Peyer's patch (tissue), 4 donors: ENCODE results near the gene CYP3A7. TPM values are rescaled to one million over a fixed set of nuclear protein-coding genes. Genes with fewer than 3 reads are reported as not detected.
A peak's percentile ranks its signal among the peaks of the same experiment; 100 is the strongest.
"Not testable (repeated sequence)": the region's sequence is repeated elsewhere in the genome, so short reads cannot be mapped to it uniquely, and the experiment has no call there.

Experiments
- DNase-seq, 3 donors: peaks; one replicate each; pipeline ENCODE4 v3.0.0-alpha.2; 2017 to 2019
- H3K27ac ChIP-seq, 4 donors: fragments of 200-600 bp; sonication (generic); one replicate each; pipeline ENCODE4 v1.5.1; 2016 to 2019
- H3K27me3 ChIP-seq, 2 donors: fragments of 200-600 bp; sonication (generic); one replicate each; pipeline ENCODE4 v1.5.1; 2019
- H3K36me3 ChIP-seq, 3 donors: fragments of 200-600 bp; sonication (generic); one replicate each; pipeline ENCODE4 v1.5.1; 2016 to 2019
- H3K4me1 ChIP-seq, 4 donors: fragments of 200-600 bp; sonication (generic); one replicate each; pipeline ENCODE4 v1.5.1; 2016 to 2019
- H3K4me3 ChIP-seq, 4 donors: fragments of 200-600 bp; sonication (generic); 1 replicate in 3 of 4; 2 replicates in 1 of 4; pipeline ENCODE4 v1.5.1; 2016 to 2019; ENCODE audit warnings: mild to moderate bottlenecking in 1 of 4
- H3K9me3 ChIP-seq, 4 donors: fragments of 200-600 bp; sonication (generic); one replicate each; pipeline ENCODE4 v1.5.1; 2016 to 2019; ENCODE audit warnings: mild to moderate bottlenecking in 1 of 4
- POLR2A ChIP-seq, 2 donors: fragments of 450-650 bp; IDR thresholded peaks; one replicate each; pipeline ENCODE4 v1.5.1; 2017; ENCODE audit warnings: antibody characterized with exemption in 2 of 2, mild to moderate bottlenecking in 2 of 2, moderate library complexity in 2 of 2
- total RNA-seq, 4 donors: library from RNA; depleted of rRNA; stranded (reverse); fragments of >200 nt; gene quantifications; one replicate each; pipeline ENCODE4 v1.1.0, GENCODE V29; 2016
- TF ChIP-seq, protein P1 (sequence below), 6 experiments: fragments of 450-650 bp in 4 of 6; fragments of 200-600 bp in 2 of 6; sonication (generic) in 1 of 6; IDR thresholded peaks; one replicate each; pipeline ENCODE4 v1.5.1; 2017 to 2019; ENCODE audit warnings: antibody characterized with exemption in 6 of 6, mild to moderate bottlenecking in 3 of 6, moderate library complexity in 1 of 6

The CYP3A7 gene
- total RNA-seq, 4 donors from 2014 or later, result 0.76 to 5.3 TPM; not detected in 2

DNA sequence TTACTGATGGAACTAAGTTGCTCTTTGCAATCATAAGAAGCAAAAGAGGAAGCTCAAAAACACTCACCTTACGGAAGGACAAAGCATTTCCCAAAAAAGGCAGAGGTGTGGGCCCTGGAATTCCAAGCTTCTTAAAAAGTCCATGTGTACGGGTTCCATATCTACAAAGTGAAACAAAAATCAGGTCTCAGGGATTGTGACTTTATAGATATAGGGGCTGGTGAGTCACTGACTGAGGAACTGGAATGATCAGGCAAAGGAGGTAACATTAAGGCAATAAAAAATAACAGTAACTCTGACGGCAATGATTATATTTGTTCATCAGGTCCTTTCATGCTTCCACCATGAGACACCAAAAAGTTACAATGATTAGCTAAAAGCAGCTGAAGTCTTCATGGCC lies 4.0 kb downstream of the CYP3A7 start:
- no peak overlapping the region for H3K27ac ChIP-seq
- no peaks in the 10 kb centered on the region for H3K4me1 ChIP-seq
- H3K9me3 ChIP-seq, result no peaks in the 10 kb centered on the region
- no peak overlapping the region for H3K4me3 ChIP-seq
- H3K36me3 ChIP-seq, result no peaks in the 10 kb centered on the region
- TF ChIP-seq POLR2A (IDR thresholded peaks at IDR 0.05), result no peak
- TF ChIP-seq, protein P1, sequence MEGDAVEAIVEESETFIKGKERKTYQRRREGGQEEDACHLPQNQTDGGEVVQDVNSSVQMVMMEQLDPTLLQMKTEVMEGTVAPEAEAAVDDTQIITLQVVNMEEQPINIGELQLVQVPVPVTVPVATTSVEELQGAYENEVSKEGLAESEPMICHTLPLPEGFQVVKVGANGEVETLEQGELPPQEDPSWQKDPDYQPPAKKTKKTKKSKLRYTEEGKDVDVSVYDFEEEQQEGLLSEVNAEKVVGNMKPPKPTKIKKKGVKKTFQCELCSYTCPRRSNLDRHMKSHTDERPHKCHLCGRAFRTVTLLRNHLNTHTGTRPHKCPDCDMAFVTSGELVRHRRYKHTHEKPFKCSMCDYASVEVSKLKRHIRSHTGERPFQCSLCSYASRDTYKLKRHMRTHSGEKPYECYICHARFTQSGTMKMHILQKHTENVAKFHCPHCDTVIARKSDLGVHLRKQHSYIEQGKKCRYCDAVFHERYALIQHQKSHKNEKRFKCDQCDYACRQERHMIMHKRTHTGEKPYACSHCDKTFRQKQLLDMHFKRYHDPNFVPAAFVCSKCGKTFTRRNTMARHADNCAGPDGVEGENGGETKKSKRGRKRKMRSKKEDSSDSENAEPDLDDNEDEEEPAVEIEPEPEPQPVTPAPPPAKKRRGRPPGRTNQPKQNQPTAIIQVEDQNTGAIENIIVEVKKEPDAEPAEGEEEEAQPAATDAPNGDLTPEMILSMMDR (IDR thresholded peaks at IDR 0.05), result no peak
- DNase-seq, result no peak
- no peaks in the 10 kb centered on the region for H3K27me3 ChIP-seq

DNA sequence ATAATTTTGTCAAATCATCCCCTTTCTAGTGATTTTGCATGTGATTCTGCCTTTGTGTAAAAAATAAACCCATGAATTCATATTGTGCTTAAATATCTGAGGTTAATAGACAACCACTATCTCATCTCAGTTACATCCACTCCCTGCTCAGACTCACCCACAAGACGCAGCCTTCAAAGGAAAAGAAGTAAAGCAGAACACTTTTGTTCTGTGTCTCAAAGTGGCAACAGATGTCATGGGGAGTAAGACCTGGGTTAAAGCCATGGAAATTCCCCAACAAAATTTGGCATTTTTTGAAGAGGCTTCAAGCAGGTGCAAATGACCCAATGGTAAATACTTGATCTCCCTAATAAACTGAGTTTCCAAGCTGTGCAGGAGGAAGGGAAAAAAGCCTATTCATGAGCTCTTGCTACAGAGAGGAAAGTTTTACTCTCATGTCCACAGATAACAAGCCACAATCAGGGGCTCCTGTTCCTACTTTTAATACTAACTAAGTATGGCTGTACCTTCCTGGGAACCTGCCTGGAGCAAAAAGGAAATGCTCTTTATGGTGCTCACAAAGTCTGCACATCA lies 4.7 kb downstream of the CYP3A7 start:
- DNase-seq, result no peak
- Histone ChIP-seq H3K4me3 (no peak overlapping the region), H3K9me3 (no peaks in the 10 kb centered on the region), H3K4me1 (no peaks in the 10 kb centered on the region), H3K27me3 (no peaks in the 10 kb centered on the region), H3K27ac (no peak overlapping the region), H3K36me3 (no peaks in the 10 kb centered on the region)
- no peak for TF ChIP-seq POLR2A (IDR thresholded peaks at IDR 0.05)
- TF ChIP-seq, protein P1 (IDR thresholded peaks at IDR 0.05), result no peak

DNA sequence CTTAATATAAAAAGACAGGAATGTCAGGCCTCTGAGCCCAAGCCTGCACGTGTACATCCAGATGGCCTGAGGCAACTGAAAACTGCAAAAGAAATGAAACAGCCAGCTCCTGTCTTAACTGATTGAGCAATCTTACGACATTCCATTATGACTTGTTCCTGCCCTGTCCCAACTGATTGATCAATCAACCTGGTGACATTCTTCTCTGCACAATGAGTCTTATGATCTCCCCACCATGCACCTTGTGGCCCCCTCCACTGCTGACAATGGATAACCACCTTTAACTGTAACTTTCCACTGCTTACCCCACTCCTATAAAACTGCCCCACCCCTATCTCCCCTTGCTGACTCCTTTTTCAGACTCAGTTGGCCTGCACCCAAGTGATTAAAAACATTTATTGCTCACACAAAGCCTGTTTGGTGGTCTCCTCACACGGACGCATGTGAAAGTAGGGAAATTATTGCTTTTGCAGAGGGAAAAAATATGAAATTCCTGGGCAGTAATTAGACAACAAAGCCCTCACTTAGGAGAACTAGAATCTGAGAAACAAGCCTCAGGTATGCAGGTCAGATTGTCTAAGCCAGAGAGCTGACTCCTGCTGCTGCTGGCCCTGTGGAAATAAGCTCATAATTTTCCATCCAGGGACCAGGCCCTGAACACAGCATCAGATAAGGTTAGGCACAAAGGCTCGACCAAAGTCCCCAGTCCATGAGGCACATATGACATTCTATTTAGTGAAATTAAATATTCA lies 5.3 kb downstream of the CYP3A7 start:
- H3K9me3 ChIP-seq, result no peaks in the 10 kb centered on the region
- no peak for TF ChIP-seq POLR2A (IDR thresholded peaks at IDR 0.05)
- TF ChIP-seq, protein P1 (IDR thresholded peaks at IDR 0.05), result no peak
- H3K27me3 ChIP-seq, result no peaks in the 10 kb centered on the region
- no peaks in the 10 kb centered on the region for H3K4me1 ChIP-seq
- H3K27ac ChIP-seq, result no peak overlapping the region
- DNase-seq, result no peak
- H3K4me3 ChIP-seq, result no peak overlapping the region
- no peaks in the 10 kb centered on the region for H3K36me3 ChIP-seq

DNA sequence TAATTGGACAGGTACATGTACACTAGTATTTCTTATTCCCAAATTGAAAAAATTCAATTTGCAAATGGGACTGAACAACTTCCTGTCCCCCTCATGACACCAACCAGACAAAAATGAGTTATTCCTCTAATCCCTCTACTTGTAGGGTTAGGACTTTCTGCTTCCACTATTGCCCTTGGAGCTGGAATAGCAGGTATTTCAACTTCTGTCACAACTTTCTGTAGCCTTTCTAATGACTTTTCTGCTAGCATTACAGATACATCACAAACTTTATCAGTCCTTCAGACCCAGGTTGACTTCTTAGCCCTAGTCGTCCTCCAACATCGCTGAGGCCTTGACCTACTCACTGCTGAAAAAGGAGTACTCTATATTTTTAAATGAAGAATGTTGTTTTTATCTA lies 6.4 kb downstream of the CYP3A7 start:
- H3K27me3 ChIP-seq, result no peaks in the 10 kb centered on the region
- no peak for DNase-seq
- TF ChIP-seq POLR2A (IDR thresholded peaks at IDR 0.05), result no peak
- TF ChIP-seq, protein P1 (IDR thresholded peaks at IDR 0.05), result no peak

DNA sequence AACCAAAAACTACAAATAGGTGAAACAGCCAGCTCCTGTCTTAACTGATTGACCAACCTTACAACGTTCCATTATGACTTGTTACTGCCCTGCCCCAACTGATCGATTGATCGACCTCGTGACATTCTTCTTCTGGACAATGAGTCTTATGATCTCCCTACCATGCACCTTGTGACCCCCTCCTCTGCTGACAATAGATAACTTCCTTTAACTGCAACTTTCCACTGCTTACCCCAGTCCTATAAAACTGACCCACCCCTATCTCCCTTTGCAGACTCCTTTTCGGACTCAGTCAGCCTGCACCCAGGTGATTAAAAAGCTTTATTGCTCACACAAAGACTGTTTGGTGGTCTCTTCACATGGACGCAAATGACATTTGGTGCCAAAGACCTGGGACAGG lies 11.8 kb downstream of the CYP3A7 start:
- not testable (repeated sequence) for H3K27ac ChIP-seq, H3K4me1 ChIP-seq, H3K27me3 ChIP-seq, H3K4me3 ChIP-seq, DNase-seq, H3K9me3 ChIP-seq, H3K36me3 ChIP-seq

More for the DNA sequence above, 6.4 kb downstream of the CYP3A7 start:
- H3K4me3 ChIP-seq, result no peak overlapping the region
- no peak overlapping the region for H3K27ac ChIP-seq
- no peaks in the 10 kb centered on the region for H3K36me3 ChIP-seq
- H3K4me1 ChIP-seq, result no peaks in the 10 kb centered on the region
- H3K9me3 ChIP-seq, result no peaks in the 10 kb centered on the region

DNA sequence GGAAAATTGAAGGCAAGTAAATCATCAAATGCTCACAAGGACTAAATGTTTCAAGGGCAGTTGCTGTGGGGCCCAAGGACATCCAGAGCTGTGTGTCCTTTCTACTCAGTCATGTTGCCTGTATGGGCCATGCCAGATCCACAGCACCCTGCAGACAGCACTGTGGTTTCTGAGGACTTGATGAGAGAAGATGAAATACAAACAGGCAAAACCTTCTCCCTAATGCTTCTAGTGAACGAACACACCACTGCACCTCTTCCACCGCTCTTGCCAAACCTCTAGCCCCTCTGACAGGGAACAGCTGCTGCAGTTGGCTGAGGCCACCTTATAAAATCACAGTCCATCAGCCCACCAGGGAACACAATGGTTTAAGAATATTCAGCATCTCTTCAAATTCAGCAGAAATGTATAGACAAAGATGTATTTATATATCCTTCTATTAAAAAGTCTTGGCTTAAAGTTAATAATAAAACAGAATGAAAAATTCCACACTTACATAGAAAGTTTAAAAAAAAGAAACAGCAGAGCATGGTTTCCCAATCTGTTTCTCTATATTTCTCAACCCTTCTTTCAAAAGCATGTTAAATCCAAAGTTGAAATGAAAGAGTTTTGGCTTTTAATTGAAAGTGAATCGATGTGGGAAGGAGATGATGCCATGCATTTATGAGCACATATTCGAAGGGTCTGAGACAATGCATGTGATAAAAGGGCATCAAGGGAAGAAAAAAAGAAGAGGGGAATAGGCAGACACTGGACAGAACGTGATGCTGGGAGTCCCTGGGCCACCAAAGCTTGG lies 14.0 kb downstream of the CYP3A7 start:
- H3K27ac ChIP-seq, result peak overlapping the region in 2 of 4 donors; percentile 32 to 85
- peaks cover 0 to 7% (median 0%) of the 10 kb centered on the region in 4 donors for H3K4me1 ChIP-seq
- TF ChIP-seq POLR2A (IDR thresholded peaks at IDR 0.05), result no peak
- TF ChIP-seq, protein P1 (IDR thresholded peaks at IDR 0.05), result no peak
- no peaks in the 10 kb centered on the region for H3K27me3 ChIP-seq
- no peak for DNase-seq
- H3K9me3 ChIP-seq, result no peaks in the 10 kb centered on the region
- no peaks in the 10 kb centered on the region for H3K36me3 ChIP-seq
- peak overlapping the region in 1 of 4 donors; percentile 1 for H3K4me3 ChIP-seq
